ENCODE measurements around the gene STAT5A. TPM values are rescaled to one million over a fixed set of nuclear protein-coding genes. Genes with fewer than 3 reads are reported as not detected.

STAT5A gene
- total RNA-seq, 1 experiment from 2014 or later: 6.6 TPM

- no peaks in the 10 kb centered on the region for H3K9me3 Mint-ChIP-seq
- no peak overlapping the region for H3K4me3 Mint-ChIP-seq
- TF ChIP-seq E2F4 (CRISPR knock-in tag; IDR thresholded peaks at IDR 0.05; ENCODE audit: borderline replicate concordance, low read depth) (no peak), NFYB (CRISPR knock-in tag; conservative IDR thresholded peaks at IDR 0.05; ENCODE audit: low read depth) (no peak), JAZF1 (CRISPR knock-in tag; IDR thresholded peaks at IDR 0.05) (no peak), NR2C2 (CRISPR knock-in tag; IDR thresholded peaks at IDR 0.05) (no peak), ZNF263 (CRISPR knock-in tag; IDR thresholded peaks at IDR 0.05; ENCODE audit: low read depth) (no peak), GRHL2 (CRISPR knock-in tag; IDR thresholded peaks at IDR 0.05; ENCODE audit: insufficient replicate concordance, severe bottlenecking) (no peak), PRRX2 (CRISPR knock-in tag; IDR thresholded peaks at IDR 0.05) (no peak), FOXK1 (CRISPR knock-in tag; IDR thresholded peaks at IDR 0.05) (no peak), OVOL2 (CRISPR knock-in tag; IDR thresholded peaks at IDR 0.05; ENCODE audit: borderline replicate concordance) (no peak)
- TF ChIP-seq, protein P1, sequence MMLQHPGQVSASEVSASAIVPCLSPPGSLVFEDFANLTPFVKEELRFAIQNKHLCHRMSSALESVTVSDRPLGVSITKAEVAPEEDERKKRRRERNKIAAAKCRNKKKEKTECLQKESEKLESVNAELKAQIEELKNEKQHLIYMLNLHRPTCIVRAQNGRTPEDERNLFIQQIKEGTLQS (CRISPR knock-in tag; conservative IDR thresholded peaks at IDR 0.05): no peak
- TF ChIP-seq, protein P2, sequence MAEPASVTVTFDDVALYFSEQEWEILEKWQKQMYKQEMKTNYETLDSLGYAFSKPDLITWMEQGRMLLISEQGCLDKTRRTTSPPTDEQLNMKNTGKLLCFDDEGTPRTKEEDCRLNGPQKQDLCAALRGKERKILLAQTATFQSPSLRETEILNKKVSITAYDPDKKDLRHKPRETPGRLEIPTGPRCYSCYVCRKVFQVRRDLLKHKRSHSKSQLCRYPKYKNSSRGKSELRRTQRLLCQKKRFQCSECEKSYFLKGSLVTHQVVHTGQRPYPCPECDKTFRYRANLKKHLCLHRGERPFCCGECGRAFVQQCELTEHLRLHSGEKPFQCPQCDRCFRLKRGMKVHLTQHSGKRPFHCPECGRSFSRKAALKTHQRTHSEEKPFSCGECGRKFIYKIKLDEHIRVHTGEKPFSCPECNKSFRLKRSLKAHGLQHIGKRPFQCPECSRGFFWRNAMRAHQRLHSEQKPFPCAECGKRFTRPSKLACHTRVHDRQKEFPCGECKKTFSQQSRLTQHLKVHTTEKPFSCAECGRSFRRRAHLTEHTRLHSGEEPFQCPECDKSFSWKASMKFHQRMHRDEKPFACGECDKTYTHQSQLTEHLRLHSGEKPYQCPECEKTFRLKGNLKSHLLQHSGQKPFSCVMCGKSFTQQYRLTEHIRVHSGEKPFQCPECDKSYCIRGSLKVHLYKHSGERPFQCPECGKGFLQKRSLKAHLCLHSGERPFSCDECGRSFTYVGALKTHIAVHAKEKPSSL (CRISPR knock-in tag; conservative IDR thresholded peaks at IDR 0.05): no peak
- ChIA-PET CTCF (interaction anchor here (0.6 to 5.4 kb wide), 7 partner anchors 76 to 204 kb away, joined by 3 to 123 read pairs (median 6); no protein-coding TSS in a partner anchor), POLR2A (interaction anchor here (0.5 to 2.1 kb wide), 2 partner anchors 26 to 65 kb away, joined by 3 to 5 read pairs; partner anchors contain the start of gene STAT3)
- no peaks in the 10 kb centered on the region; the same call in 1 of the 2 replicates for H3K27me3 Mint-ChIP-seq (ENCODE audit: low read depth)
- no peak for ATAC-seq
- peak overlapping the region; percentile 34 for H3K27ac Mint-ChIP-seq
- H3K36me3 Mint-ChIP-seq: peaks cover 66% of the 10 kb centered on the region
- peaks cover 16% of the 10 kb centered on the region for H3K4me1 Mint-ChIP-seq
- no peak for DNase-seq (ENCODE audit: low spot score)
These were observed 35.0 kb downstream of the STAT5A start for GRCh38 chr17:42323268-42323773.

DNA sequence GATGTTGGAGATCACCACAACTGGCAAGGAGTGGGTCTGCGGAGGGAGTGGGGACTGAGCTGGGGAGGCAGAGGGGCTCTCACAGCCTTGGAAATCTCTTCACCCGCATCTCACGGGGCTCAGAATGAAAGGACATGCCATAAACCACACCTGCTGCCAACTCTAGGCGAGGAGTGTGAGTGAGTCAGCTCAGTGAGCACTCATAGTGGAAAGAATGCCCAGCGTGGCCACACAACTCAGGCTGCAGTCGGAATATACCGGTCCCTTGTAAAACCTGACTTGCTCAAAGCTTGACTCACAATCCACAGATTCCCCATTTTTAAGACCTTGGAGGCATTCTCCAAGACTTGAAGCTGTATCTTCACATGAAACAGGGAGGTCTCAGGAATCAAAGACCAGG, 36.7 kb downstream of the STAT5A start:
- no peak overlapping the region for H3K27ac Mint-ChIP-seq
- no peaks in the 10 kb centered on the region; the same call in 1 of the 2 replicates for H3K27me3 Mint-ChIP-seq (ENCODE audit: low read depth)
- no peaks in the 10 kb centered on the region for H3K9me3 Mint-ChIP-seq
- H3K36me3 Mint-ChIP-seq: peaks cover 59% of the 10 kb centered on the region
- peaks cover 29% of the 10 kb centered on the region for H3K4me1 Mint-ChIP-seq
- ATAC-seq (no peak), DNase-seq (ENCODE audit: low spot score) (no peak)
- no peak overlapping the region for H3K4me3 Mint-ChIP-seq
- ChIA-PET POLR2A (no interaction called here), CTCF (interaction anchor here (0.7 to 5.4 kb wide), 2 partner anchors 80 to 103 kb away, joined by 3 to 123 read pairs; no protein-coding TSS in a partner anchor)
- TF ChIP-seq, protein P3, sequence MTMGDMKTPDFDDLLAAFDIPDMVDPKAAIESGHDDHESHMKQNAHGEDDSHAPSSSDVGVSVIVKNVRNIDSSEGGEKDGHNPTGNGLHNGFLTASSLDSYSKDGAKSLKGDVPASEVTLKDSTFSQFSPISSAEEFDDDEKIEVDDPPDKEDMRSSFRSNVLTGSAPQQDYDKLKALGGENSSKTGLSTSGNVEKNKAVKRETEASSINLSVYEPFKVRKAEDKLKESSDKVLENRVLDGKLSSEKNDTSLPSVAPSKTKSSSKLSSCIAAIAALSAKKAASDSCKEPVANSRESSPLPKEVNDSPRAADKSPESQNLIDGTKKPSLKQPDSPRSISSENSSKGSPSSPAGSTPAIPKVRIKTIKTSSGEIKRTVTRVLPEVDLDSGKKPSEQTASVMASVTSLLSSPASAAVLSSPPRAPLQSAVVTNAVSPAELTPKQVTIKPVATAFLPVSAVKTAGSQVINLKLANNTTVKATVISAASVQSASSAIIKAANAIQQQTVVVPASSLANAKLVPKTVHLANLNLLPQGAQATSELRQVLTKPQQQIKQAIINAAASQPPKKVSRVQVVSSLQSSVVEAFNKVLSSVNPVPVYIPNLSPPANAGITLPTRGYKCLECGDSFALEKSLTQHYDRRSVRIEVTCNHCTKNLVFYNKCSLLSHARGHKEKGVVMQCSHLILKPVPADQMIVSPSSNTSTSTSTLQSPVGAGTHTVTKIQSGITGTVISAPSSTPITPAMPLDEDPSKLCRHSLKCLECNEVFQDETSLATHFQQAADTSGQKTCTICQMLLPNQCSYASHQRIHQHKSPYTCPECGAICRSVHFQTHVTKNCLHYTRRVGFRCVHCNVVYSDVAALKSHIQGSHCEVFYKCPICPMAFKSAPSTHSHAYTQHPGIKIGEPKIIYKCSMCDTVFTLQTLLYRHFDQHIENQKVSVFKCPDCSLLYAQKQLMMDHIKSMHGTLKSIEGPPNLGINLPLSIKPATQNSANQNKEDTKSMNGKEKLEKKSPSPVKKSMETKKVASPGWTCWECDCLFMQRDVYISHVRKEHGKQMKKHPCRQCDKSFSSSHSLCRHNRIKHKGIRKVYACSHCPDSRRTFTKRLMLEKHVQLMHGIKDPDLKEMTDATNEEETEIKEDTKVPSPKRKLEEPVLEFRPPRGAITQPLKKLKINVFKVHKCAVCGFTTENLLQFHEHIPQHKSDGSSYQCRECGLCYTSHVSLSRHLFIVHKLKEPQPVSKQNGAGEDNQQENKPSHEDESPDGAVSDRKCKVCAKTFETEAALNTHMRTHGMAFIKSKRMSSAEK (CRISPR knock-in tag; IDR thresholded peaks at IDR 0.05; ENCODE audit: borderline replicate concordance): no peak
- TF ChIP-seq IRF2 (CRISPR knock-in tag; IDR thresholded peaks at IDR 0.05; ENCODE audit: borderline replicate concordance, low read depth) (no peak), SP1 (CRISPR knock-in tag; conservative IDR thresholded peaks at IDR 0.05) (no peak), ZNF232 (CRISPR knock-in tag; IDR thresholded peaks at IDR 0.05) (no peak), FOXJ3 (CRISPR knock-in tag; IDR thresholded peaks at IDR 0.05; ENCODE audit: borderline replicate concordance) (no peak), HMGXB4 (CRISPR knock-in tag; IDR thresholded peaks at IDR 0.05) (no peak), SMAD4 (CRISPR knock-in tag; IDR thresholded peaks at IDR 0.05) (no peak), NR2C2 (CRISPR knock-in tag; IDR thresholded peaks at IDR 0.05) (no peak), ETV6 (CRISPR knock-in tag; IDR thresholded peaks at IDR 0.05) (no peak), NR1H2 (CRISPR knock-in tag; IDR thresholded peaks at IDR 0.05) (no peak), ZNF263 (CRISPR knock-in tag; IDR thresholded peaks at IDR 0.05; ENCODE audit: low read depth) (no peak)
- TF ChIP-seq, protein P4, sequence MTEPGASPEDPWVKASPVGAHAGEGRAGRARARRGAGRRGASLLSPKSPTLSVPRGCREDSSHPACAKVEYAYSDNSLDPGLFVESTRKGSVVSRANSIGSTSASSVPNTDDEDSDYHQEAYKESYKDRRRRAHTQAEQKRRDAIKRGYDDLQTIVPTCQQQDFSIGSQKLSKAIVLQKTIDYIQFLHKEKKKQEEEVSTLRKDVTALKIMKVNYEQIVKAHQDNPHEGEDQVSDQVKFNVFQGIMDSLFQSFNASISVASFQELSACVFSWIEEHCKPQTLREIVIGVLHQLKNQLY (CRISPR knock-in tag; IDR thresholded peaks at IDR 0.05): no peak
- TF ChIP-seq, protein P5, sequence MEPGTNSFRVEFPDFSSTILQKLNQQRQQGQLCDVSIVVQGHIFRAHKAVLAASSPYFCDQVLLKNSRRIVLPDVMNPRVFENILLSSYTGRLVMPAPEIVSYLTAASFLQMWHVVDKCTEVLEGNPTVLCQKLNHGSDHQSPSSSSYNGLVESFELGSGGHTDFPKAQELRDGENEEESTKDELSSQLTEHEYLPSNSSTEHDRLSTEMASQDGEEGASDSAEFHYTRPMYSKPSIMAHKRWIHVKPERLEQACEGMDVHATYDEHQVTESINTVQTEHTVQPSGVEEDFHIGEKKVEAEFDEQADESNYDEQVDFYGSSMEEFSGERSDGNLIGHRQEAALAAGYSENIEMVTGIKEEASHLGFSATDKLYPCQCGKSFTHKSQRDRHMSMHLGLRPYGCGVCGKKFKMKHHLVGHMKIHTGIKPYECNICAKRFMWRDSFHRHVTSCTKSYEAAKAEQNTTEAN (CRISPR knock-in tag; IDR thresholded peaks at IDR 0.05): no peak
- TF ChIP-seq, protein P6, sequence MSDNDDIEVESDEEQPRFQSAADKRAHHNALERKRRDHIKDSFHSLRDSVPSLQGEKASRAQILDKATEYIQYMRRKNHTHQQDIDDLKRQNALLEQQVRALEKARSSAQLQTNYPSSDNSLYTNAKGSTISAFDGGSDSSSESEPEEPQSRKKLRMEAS (CRISPR knock-in tag; IDR thresholded peaks at IDR 0.05): no peak

Data from WTC11 (cell line).